ENCODE measurements around the gene PRR14. TPM values are rescaled to one million over a fixed set of nuclear protein-coding genes. Genes with fewer than 3 reads are reported as not detected.
"Not testable (repeated sequence)": the region's sequence is repeated elsewhere in the genome, so short reads cannot be mapped to it uniquely, and the experiment has no call there.

PRR14 gene
- total RNA-seq, 2 experiments from 2014 or later: 73.2 to 83.2 TPM

DNA sequence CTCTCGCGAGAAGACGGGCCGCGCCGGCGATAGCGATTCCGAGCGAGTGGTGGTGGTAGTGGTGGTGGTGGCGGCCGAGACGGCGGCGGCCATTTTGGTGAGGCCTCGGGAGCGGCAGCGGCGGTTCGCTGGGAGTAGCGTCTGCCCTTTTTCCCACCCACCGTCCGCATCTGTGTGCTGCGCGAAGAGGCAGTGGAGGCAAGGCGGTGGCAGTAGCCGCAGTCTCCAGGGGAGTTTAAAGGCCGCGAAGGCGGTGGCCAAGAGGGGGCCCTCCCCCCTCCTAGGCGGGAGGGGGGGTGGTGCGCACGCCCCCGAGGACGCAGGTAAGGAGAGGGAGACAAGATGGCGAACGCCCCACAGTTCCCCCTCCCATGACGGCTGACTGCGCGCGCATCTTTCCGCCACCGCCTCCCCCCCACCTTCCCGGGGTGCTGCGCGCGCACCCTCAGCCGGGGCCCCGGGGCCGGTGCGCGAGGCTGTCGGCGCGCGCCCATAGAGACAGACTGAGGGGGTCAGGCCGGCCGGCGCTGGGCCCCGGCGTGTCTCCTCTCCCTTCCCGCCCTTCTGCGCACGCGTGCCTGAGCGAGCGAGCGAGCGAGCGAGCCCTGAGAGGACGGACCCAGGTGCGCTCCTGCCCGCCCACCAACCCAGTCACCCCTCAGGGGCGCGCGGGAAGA is 47.5 kb downstream of the PRR14 start:
- H3K27me3 Mint-ChIP-seq: no peaks in the 10 kb centered on the region
- peaks cover 25% of the 10 kb centered on the region for H3K36me3 Mint-ChIP-seq
- H3K4me1 Mint-ChIP-seq (ENCODE audit: low read depth): peaks cover 29% of the 10 kb centered on the region
- DNase-seq: peak; percentile 99
- intact Hi-C loops (cut with micrococcal nuclease): loop anchor here (1.0 to 5.0 kb wide), 6 partner anchors 40 to 891 kb away; partner anchors contain the start of genes DCTPP1, FBRS, MAZ and PHKG2
- no peaks in the 10 kb centered on the region for H3K9me3 Mint-ChIP-seq
- H3K27ac Mint-ChIP-seq: peak overlapping the region; percentile 99
- ChIA-PET CTCF (interaction anchor here (0.6 to 8.2 kb wide), 7 partner anchors 15 to 163 kb away, joined by 3 to 86 read pairs (median 5); partner anchors contain the start of genes FBRS, PRR14 and ZNF747), POLR2A (interaction anchor here (1.3 to 1.7 kb wide), 2 partner anchors 48 to 50 kb away, joined by 4 to 5 read pairs; partner anchors contain the start of genes PHKG2 and PRR14)
- peak overlapping the region; percentile 96 for H3K4me3 Mint-ChIP-seq

DNA sequence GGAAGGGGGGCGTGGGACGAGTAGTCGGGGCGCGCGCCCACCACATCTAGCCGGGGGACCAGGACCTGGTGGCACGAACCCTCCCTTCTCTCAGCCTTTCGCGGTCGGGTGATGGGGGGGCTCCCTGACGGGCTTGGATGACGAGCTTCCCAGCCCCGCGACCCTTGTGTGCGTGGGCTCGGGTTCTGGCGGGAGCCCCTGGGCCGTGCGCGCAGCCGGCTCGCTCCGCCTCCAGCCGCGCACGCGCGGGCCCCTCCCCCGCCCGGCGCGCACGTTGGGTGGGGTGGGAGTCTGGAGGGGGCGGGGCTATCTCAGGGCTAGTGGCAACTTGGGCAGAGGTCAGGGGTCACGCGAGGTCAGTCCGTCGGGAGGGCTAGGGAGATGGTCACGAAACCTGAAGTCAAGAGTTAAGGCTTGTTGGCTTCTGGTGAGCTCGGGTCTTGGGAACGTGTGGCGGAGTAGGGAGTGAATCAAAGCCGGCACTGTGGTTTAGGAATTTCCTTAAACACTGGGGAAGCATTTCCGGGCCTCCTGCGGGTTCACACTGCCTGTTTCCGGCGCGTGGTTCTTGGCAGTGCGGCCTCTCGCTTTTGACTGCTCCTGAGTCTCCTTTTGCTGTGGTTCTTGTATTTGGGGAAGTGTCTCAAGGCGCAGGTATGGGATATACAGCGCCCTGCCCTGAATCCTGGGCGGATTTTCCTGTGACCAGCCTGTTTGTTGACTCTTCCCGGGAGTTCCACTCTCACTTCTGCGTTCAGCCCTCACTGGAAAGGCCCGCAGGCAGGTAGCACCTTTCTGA is 48.3 kb downstream of the PRR14 start, which contains the start of gene SRCAP:
SRCAP (plus strand) TSS at position 356 of the 799 bp plus-strand sequence. CDS start 1,654 bp downstream, outside the sequence.
- Mint-ChIP-seq H3K27ac (peak within 1 kb of the TSS; percentile 99), H3K4me3 (peak within 1 kb of the TSS; percentile 96), H3K9me3 (no peaks in the 10 kb centered on the region), H3K36me3 (peaks cover 27% of the 10 kb centered on the region), H3K4me1 (ENCODE audit: low read depth) (peaks cover 23% of the 10 kb centered on the region), H3K27me3 (no peaks in the 10 kb centered on the region)
- CTCF ChIA-PET: interaction anchor here (0.6 kb wide), 1 partner anchor 249 kb away, joined by 3 read pairs; no protein-coding TSS in a partner anchor
- DNase-seq: peak; percentile 92
- POLR2A ChIA-PET: interaction anchor here (0.8 to 0.9 kb wide), 2 partner anchors 12 to 40 kb away, joined by 3 to 6 read pairs; no protein-coding TSS in a partner anchor
- intact Hi-C loops (cut with micrococcal nuclease): loop anchor here (1.0 to 5.0 kb wide), 7 partner anchors 16 to 892 kb away; partner anchors contain the start of genes DCTPP1, FBRS, MAZ and PHKG2

DNA sequence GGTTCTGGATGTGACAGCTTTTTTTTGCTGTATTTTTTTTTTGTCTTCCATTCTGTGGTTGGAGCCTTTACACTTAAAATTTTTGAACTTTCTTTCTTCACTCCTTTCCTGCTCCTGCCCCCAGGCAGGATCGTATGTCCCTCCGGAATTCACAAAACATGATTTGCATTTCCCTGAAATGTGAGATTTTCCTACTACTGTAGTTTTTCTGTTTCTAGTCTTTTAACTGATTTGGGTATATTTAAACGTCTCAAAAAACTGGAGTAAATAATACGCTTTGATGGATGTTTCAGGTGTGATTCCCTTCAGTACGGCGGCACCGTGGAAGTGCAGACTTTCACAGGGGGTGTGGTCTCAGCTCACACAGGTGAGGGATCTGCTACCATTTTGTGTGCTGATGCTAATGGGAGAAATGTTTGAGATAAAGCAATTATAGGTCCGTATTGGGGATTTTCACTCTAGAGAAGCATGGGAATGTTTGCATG is 48.9 kb downstream of the PRR14 start:
- no peaks in the 10 kb centered on the region for H3K27me3 Mint-ChIP-seq
- peak overlapping the region; percentile 96 for H3K4me3 Mint-ChIP-seq
- H3K27ac Mint-ChIP-seq: peak overlapping the region; percentile 99
- intact Hi-C loops (cut with micrococcal nuclease): loop anchor here (1.0 to 5.0 kb wide), 4 partner anchors 16 to 892 kb away; partner anchors contain the start of genes DCTPP1, MAZ and PRR14
- ChIA-PET CTCF (interaction anchor here (0.6 kb wide), 1 partner anchor 250 kb away, joined by 3 read pairs; no protein-coding TSS in a partner anchor), POLR2A (interaction anchor here (0.8 to 0.9 kb wide), 2 partner anchors 11 to 40 kb away, joined by 3 to 6 read pairs; no protein-coding TSS in a partner anchor)
- H3K4me1 Mint-ChIP-seq (ENCODE audit: low read depth): peaks cover 22% of the 10 kb centered on the region
- peaks cover 30% of the 10 kb centered on the region for H3K36me3 Mint-ChIP-seq
- no peak for DNase-seq
- no peaks in the 10 kb centered on the region for H3K9me3 Mint-ChIP-seq

DNA sequence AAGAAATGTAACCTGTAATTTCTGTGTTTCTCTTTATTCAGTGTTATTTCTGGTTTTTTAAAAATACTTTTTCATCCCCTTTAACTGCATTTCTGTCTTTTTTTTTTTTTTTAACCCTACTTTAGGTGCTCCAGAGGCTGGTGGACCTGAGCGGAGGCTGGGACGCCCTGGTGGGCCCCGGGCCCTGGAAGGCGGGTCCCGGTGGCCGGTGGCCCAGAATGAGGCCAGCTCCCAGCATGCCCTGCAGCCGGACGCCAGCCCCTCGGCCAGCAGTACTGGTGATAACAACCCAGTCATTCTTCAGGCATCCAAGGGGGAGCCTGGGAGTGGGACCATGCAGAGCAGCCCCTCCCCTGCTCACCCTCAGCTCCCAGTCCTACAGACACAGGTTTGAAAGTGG is 49.7 kb downstream of the PRR14 start:
- no peak overlapping the region for H3K27ac Mint-ChIP-seq
- no peaks in the 10 kb centered on the region for H3K27me3 Mint-ChIP-seq
- no peak for DNase-seq
- CTCF ChIA-PET: no interaction called here
- intact Hi-C loops (cut with micrococcal nuclease): no loop called here
- POLR2A ChIA-PET: no interaction called here
- H3K4me1 Mint-ChIP-seq (ENCODE audit: low read depth): peaks cover 22% of the 10 kb centered on the region
- peaks cover 30% of the 10 kb centered on the region for H3K36me3 Mint-ChIP-seq
- no peak overlapping the region for H3K4me3 Mint-ChIP-seq
- H3K9me3 Mint-ChIP-seq: no peaks in the 10 kb centered on the region

DNA sequence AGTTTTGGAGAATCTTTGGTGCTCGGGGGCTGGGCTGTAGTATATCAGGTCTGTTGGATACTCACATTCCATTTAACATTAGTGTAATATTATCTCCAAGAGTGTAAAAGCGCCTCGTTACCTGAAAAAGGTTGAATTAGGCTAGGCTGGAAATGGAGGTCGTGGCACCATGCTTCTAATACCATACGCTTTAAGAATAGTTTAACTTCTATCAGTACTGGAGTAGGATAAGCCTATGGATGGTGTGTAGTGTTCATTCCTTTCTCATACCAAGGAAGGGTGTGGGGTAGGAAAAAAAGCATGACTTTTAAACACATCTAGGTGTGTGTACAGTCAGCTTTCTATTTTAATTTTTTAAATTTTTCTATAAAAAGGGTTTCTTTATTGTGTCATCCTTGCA is 50.2 kb downstream of the PRR14 start:
- Mint-ChIP-seq H3K27me3 (no peaks in the 10 kb centered on the region), H3K36me3 (peaks cover 32% of the 10 kb centered on the region), H3K9me3 (no peaks in the 10 kb centered on the region), H3K4me1 (ENCODE audit: low read depth) (peaks cover 22% of the 10 kb centered on the region), H3K27ac (no peak overlapping the region), H3K4me3 (peak overlapping the region; percentile 46)
- intact Hi-C loops (cut with micrococcal nuclease): no loop called here
- ChIA-PET POLR2A (no interaction called here), CTCF (no interaction called here)
- DNase-seq: no peak

DNA sequence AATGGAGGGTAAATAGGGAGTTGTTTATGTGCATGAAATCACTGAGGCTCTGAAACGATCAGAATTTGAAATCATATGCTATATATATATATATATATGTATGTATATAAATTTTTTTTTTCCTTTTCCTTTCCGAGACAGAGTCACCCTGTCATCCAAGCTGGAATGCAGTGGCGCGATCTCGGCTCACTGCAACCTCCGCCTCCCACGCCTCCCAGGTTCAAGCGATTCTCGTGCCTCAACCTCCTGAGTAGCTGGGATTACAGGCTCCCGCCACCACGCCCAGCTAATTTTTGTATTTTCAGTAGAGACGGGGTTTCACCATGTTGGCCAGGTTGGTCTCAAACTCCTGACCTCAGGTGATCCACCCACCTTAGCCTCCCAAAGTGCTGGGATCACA is 52.3 kb downstream of the PRR14 start:
- Mint-ChIP-seq H3K4me1 (ENCODE audit: low read depth) (peaks cover 13% of the 10 kb centered on the region), H3K27ac (peak overlapping the region; percentile 49), H3K36me3 (peaks cover 49% of the 10 kb centered on the region)
- DNase-seq; H3K9me3 Mint-ChIP-seq; H3K4me3 Mint-ChIP-seq; H3K27me3 Mint-ChIP-seq; POLR2A ChIA-PET; intact Hi-C loops (cut with micrococcal nuclease): not testable (repeated sequence)
- CTCF ChIA-PET: interaction anchor here (0.7 to 1.0 kb wide), 2 partner anchors 9 to 52 kb away, joined by 3 to 4 read pairs; partner anchors contain the start of gene PRR14

DNA sequence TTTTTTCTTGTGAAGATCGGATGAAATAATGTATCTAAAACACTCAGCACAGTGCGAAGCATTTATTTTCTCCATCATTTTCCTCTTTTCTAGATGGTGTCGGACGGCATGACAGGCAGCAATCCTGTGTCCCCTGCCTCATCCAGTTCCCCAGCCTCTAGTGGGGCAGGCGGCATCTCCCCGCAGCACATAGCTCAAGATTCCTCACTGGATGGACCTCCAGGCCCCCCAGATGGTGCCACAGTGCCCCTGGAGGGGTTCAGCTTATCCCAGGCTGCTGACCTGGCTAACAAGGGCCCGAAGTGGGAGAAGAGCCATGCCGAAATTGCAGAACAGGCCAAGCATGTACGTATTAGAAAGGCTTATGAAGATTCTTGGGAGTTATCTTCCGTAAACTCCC is 53.2 kb downstream of the PRR14 start:
- ChIA-PET POLR2A (no interaction called here), CTCF (no interaction called here)
- no peaks in the 10 kb centered on the region for H3K9me3 Mint-ChIP-seq
- H3K4me1 Mint-ChIP-seq (ENCODE audit: low read depth): peaks cover 13% of the 10 kb centered on the region
- no peak overlapping the region for H3K27ac Mint-ChIP-seq
- intact Hi-C loops (cut with micrococcal nuclease): no loop called here
- H3K36me3 Mint-ChIP-seq: peaks cover 49% of the 10 kb centered on the region
- no peaks in the 10 kb centered on the region for H3K27me3 Mint-ChIP-seq
- DNase-seq: no peak
- H3K4me3 Mint-ChIP-seq: no peak overlapping the region

Other genes starting within 250 kb of the PRR14 start
- 1 to 10 TPM; 5.4 to 5.7 TPM for gene ZNF771, start 243.4 kb upstream of the PRR14 start, total RNA-seq
- gene DCTPP1, start 220.9 kb upstream of the PRR14 start, total RNA-seq: 10 to 100 TPM; 87.5 to 96.6 TPM
- 10 to 100 TPM; 61.4 to 61.7 TPM for gene SEPHS2, start 205.1 kb upstream of the PRR14 start, total RNA-seq
- 100 to 1,000 TPM; 218 to 226 TPM for gene ITGAL, start 178.2 kb upstream of the PRR14 start, total RNA-seq
- gene ZNF768, start 124.4 kb upstream of the PRR14 start, total RNA-seq: 10 to 100 TPM; 14.2 to 14.3 TPM
- gene ZNF747, start 116.1 kb upstream of the PRR14 start, total RNA-seq: 1 to 10 TPM; 7.2 to 7.6 TPM
- gene ZNF764, start 92.6 kb upstream of the PRR14 start, total RNA-seq: 10 to 100 TPM; 13.7 to 14.2 TPM
- gene ZNF688, start 79.2 kb upstream of the PRR14 start, total RNA-seq: 1 to 10 TPM; 9.2 to 9.3 TPM
- gene ZNF785, start 65.3 kb upstream of the PRR14 start, total RNA-seq: 10 to 100 TPM; 14.0 to 15.0 TPM
- 1 to 10 TPM; 8.7 to 9.9 TPM for gene ZNF689, start 40.6 kb upstream of the PRR14 start, total RNA-seq
- gene FBRS, start 7.5 kb downstream of the PRR14 start, total RNA-seq: 10 to 100 TPM; 91.8 to 95.6 TPM
- 10 to 100 TPM; 48.4 to 54.0 TPM for gene SRCAP, start 48.2 kb downstream of the PRR14 start, total RNA-seq
- gene PHKG2, start 97.5 kb downstream of the PRR14 start, total RNA-seq: 10 to 100 TPM; 24.1 to 27.9 TPM
- gene CFAP119, start 111.1 kb downstream of the PRR14 start, total RNA-seq: 1 to 10 TPM; 3.8 to 4.9 TPM
- 10 to 100 TPM; 70.9 to 72.8 TPM for gene RNF40, start 111.4 kb downstream of the PRR14 start, total RNA-seq
- gene ZNF629, start 136.2 kb downstream of the PRR14 start, total RNA-seq: 1 to 10 TPM; 2.9 to 3.1 TPM
- gene BCL7C, start 243.1 kb downstream of the PRR14 start, total RNA-seq: 10 to 100 TPM; 25.6 to 25.7 TPM
- gene CTF1, start 245.7 kb downstream of the PRR14 start, total RNA-seq: under 1 TPM; 0.22 to 0.43 TPM